Fibroblast of lung (primary cell): ENCODE data around the gene KRT85.

Experiments
- CTCF ChIP-seq, 2 donors: IDR thresholded peaks in 1 of 2; conservative IDR thresholded peaks in 1 of 2; 1 replicate in 1 of 2; 2 replicates in 1 of 2; pipeline ENCODE4 v1.5.1; 2011 to 2012; ENCODE audit warnings: low read length in 2 of 2, control low read depth in 1 of 2, inconsistent platforms in 1 of 2, low read depth in 1 of 2, mild to moderate bottlenecking in 1 of 2
- EZH2 ChIP-seq: IDR thresholded peaks from 2 replicates; pipeline ENCODE4 v1.5.1; 2012; ENCODE audit warnings: low read length, control low read depth, mild to moderate bottlenecking; ENCODE audit errors: missing control alignments

DNA sequence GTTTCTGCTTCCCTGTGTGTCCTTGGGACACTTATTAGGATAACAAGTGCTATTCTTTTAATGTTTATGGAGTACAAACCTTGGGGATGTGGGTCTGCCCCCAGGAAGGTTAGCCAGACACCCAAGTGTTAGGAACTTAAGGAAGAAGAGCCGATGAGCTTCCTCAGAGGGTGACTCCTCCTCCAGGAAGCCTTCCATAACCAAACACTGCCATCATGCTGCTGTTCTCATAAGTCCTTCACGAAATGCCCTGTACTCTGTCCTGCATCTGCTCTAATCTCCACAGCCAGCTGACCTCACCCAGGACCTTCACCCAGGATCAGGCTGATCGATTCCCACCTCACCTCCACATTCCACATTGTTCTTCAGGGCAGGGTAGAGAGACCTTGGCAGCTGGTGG is 1.2 kb upstream of the KRT85 start:
- TF ChIP-seq CTCF (conservative IDR thresholded peaks at IDR 0.05 in 1 of 2, IDR thresholded peaks at IDR 0.05 in 1 of 2; ENCODE audit: low read depth in 1 of 2, low read length in 2 of 2) (no peak), EZH2 (no peak)
